Embryonic facial prominence (tissue), 1 donor: ENCODE data around the gene ITSN1.

Source experiments
- DNase-seq: peaks from one replicate; pipeline ENCODE4 v3.0.0-alpha.2; 2016; ENCODE audit errors: extremely low spot score

Gene ITSN1

GRCh38 chr21:33811167-33812010 is 169.1 kb downstream of the ITSN1 start:
- no peak for DNase-seq

GRCh38 chr21:33813832-33814365 is 171.6 kb downstream of the ITSN1 start:
- DNase-seq: no peak

- no peak for DNase-seq
Observed at GRCh38 chr21:33815143-33815707, 172.9 kb downstream of the ITSN1 start.

- DNase-seq: no peak
Observed at GRCh38 chr21:33816174-33816573, 173.9 kb downstream of the ITSN1 start.

GRCh38 chr21:33817138-33817537 is 174.8 kb downstream of the ITSN1 start:
- no peak for DNase-seq

DNA sequence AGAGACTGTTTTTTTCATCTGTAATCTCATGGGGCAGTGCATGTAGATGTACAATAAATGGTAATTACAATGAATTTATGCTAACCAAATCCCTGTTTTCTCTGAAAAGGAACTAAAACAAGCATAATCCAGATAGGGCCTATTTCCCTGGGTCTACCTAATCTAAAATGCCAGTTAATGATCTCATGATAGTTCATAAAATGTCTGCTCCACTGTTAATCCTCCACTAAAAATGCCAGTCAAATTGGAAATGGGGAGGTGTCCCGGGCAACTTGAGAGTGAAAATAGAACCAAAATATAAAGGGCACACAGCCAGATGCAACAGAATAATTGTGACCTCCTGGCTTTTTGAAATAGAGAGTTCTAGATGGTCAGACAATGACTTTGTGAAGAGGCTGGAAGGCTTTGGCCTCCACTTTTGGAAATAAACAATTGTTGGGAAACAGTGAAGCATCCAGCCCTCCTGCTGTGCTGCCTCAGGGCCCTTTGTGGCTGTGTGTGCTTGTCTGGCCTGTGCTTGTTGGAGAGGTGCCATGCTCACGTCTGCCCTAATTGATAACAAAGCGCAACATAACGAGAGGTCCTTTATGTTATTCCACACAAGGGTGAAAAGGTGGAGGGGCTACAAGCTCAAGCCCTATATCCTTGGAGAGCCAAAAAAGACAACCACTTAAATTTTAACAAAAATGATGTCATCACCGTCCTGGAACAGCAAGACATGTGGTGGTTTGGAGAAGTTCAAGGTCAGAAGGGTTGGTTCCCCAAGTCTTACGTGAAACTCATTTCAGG is 175.6 kb downstream of the ITSN1 start:
- no peak for DNase-seq

DNA sequence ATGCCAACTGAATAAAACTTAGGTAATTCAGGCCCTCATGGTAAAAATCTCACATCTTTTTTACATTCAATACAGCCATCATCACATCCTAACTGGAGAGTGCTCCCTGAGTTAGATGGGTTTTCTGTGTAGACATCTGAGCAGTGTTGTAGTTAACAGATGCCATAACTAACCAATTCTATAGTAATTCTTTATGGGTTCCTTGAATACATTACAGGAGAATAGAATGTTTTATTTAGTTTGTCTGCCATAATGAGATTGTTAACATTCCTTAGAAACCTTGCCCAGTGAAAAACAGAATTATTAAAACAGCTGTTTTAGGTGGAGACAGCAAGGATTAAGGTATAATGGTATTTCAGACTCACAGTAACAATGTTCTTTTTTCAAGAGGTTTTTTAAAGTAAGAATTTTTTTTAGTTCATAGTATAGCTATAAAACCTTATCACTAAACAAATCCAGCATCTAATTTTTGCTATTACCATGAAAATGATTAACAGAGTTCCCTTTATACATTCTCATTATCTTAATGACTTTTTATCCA is 178.0 kb downstream of the ITSN1 start:
- no peak for DNase-seq

GRCh38 chr21:33820798-33821197 is 178.5 kb downstream of the ITSN1 start:
- no peak for DNase-seq

DNA sequence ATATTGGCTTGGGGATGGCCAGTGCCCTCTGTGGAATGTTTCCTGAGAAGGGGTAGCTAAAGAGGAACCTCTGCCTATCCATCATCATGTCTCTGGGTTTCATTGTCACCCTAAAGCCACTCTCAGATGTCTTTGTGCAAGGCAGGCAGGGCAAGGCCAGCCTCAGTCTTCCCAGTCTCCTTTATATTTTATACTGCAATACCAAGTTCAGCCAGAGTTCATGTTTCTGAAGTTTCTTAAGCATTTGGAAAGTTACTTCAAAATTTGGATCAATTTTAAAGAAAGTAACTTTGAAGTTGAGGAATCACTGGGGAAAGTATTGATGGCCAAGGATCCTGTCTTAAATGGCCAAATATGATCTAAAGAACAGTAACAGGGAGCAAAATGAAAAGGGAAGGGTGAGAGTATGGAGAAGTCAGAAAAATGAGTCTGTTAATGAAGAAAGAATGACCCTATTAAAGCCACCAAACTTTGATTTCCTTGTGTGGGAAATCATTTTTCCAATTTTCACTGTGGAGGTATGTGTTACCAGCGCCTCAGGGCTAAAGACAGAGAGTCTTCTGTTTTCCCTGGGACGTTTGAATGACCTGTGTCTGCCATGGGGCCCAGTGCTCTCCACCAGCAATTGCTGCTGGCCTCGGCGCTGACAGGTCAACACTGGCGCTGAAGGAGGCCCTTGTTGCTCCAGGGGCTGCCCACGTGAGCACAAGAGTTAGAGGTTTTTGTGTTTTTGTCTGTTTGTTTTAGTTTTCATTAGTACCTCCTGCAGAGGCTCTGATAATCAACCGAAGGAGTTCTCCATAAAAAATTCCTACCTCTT is 179.4 kb downstream of the ITSN1 start:
- no peak for DNase-seq

DNA sequence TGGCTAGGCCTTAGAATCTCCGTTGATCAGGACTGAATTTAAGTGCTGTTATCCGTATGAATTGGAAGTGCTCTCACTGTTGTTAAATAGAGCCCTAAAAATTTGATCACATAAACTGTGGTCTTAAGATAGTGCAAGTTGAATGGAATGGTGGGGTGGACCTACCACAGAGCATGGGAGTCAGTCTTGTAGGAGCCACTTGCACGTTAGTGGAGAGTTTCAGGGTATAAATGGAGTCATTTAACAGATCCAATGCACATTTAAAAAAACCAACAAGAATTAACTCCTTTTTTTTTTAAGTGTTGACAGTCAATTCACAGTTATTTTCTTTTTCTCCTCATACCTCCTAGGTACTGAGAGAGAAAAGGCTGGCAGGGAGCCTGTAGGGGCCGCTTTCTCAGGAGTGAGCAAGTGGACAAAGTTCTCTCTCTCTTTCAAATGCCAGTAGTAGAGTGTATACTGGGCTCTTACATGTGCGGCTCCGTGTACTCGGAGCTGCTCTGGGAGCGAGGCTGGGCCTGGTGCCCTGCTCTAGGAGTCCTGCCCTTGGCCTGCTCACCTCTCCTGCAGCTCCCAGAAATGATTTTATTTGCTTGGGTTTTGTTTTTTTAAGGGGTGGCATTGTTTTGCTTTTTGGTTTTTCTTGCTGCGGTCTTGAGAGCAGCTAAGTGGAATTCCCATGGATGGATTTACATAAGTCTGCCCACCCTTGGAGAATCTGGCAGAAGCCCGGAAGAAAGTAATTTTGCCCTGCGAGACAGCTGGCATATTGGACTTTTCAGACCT is 182.0 kb downstream of the ITSN1 start:
- no peak for DNase-seq

GRCh38 chr21:33825419-33825818 is 183.1 kb downstream of the ITSN1 start:
- no peak for DNase-seq

DNA sequence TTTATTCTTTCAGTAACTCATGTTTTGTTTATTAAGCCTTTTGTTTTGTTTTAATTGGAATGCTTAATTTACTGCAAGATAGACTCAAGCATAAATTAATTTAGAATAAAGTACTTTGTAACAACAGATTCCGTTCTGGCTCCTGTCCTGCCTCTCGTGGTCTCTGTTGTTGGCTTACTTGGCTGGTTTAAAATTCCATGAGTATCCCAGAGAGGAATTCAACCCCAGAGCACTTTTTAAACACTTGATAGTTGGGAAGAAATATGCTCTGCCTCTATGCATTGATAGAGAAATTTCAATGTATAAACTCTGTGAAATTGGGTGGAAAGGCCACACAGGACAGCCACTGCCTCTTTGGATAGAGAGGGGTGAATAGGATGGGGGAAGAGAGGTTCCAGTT is 183.6 kb downstream of the ITSN1 start:
- no peak for DNase-seq

DNA sequence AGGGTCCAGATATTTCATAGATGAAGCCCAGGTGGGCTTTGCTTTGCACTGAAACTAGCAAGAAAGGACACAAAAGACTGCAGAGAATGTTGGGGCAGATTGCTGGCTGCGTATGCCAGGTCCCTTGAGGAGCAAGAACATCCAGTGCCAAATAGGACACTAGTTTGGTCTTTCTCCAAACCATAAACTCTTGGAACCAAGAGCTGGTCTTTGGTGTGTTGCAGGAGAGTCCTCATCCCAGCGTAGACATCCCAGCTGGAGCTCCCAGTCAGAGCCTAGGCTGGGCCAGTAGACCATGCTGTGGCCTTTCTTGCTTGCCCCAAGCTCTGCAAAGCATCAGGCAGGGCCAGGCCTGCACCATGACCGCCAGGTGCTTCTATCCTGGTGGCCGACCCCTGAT is 185.8 kb downstream of the ITSN1 start:
- DNase-seq: no peak

GRCh38 chr21:33828577-33828976 is 186.3 kb downstream of the ITSN1 start:
- DNase-seq: no peak

- no peak for DNase-seq
Observed at GRCh38 chr21:33829844-33830243, 187.5 kb downstream of the ITSN1 start.

- DNase-seq: no peak
Observed at GRCh38 chr21:33831962-33832659, 189.8 kb downstream of the ITSN1 start.

DNA sequence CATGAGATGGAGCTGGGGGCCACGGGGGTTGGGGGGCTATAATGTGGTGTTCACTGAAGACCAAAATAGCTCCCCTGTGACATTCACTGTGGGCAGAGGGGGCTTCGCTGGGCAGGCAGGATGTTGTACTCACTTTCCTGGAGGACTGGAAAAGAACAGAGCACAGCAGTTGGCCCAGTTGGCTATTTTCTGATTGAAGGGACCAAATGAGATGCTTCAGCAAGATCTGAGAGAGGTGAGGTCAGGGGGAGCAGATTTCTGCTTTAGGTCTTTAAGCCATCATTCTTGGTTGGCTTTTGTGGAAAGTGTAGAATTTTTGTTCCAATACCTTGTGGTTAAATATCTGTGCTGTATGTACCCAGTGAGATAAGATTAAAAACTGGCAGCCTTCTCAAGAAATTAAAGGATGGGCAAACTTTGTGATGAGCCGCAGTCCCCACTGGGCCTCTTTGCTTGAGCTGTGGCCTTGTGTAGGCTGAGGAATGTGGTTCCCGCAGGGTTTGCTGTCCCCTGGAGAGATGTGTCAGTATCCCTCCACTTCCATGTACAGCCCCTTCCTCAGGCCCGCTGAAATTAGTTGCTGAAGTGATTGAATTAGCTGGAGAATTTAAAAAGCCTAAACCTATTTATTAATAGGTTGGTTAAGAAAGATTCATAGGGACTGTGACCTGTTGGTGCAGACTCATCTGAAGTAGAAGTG is 192.7 kb downstream of the ITSN1 start:
- no peak for DNase-seq

- DNase-seq: no peak
Observed at GRCh38 chr21:33835920-33836319, 193.6 kb downstream of the ITSN1 start.

DNA sequence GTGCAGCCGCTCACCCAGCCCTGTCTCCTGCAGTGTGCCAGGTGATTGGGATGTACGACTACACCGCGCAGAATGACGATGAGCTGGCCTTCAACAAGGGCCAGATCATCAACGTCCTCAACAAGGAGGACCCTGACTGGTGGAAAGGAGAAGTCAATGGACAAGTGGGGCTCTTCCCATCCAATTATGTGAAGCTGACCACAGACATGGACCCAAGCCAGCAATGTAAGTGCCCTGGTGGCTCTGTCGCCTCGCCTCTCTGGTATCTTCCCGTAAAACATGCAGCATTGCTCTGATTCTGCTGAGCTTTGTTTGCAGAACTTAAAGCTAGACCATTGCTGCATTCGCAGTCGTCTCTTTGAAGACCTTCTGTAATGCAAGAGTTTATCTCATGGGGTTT is 194.1 kb downstream of the ITSN1 start:
- DNase-seq: no peak
